ENCODE data around the gene KLHL21. TPM values are rescaled to one million over a fixed set of nuclear protein-coding genes. Genes with fewer than 3 reads are reported as not detected.

The KLHL21 gene
- total RNA-seq, 1 experiment from 2014 or later: 27.5 TPM

- H3K27ac ChIP-seq (ENCODE audit: low read depth, low read length): no peak overlapping the region
- intact Hi-C loops (cut with micrococcal nuclease): no loop called here
- ATAC-seq (no peak), DNase-seq (ENCODE audit: low read depth, low spot score) (no peak)
- no TSS peak for BruUV-seq (replicated peaks)
- no peaks in the 10 kb centered on the region for H3K4me1 ChIP-seq (ENCODE audit: control insufficient read depth in 1 of 2, insufficient read depth in 2 of 2, low read length in 2 of 2)
- H3K27me3 ChIP-seq (ENCODE audit: insufficient read depth, low read length): no peaks in the 10 kb centered on the region
- H3K9me2 ChIP-seq (ENCODE audit: insufficient read depth): no peaks in the 10 kb centered on the region
- no peak for TF ChIP-seq REST (IDR thresholded peaks at IDR 0.05; ENCODE audit: low read depth)
- TF ChIP-seq, protein P1, sequence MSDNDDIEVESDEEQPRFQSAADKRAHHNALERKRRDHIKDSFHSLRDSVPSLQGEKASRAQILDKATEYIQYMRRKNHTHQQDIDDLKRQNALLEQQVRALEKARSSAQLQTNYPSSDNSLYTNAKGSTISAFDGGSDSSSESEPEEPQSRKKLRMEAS (IDR thresholded peaks at IDR 0.05): no peak
- TF ChIP-seq SIN3A (IDR thresholded peaks at IDR 0.05; ENCODE audit: low read depth): no peak
- TF ChIP-seq POLR2AphosphoS5 (IDR thresholded peaks at IDR 0.05; ENCODE audit: low read depth, low read length): no peak
- no peak for TF ChIP-seq EZH2phosphoT487 (IDR thresholded peaks at IDR 0.05; ENCODE audit: borderline replicate concordance)
- no peak for TF ChIP-seq RAD21 (IDR thresholded peaks at IDR 0.05; ENCODE audit: low read depth)
- TF ChIP-seq, protein P2, sequence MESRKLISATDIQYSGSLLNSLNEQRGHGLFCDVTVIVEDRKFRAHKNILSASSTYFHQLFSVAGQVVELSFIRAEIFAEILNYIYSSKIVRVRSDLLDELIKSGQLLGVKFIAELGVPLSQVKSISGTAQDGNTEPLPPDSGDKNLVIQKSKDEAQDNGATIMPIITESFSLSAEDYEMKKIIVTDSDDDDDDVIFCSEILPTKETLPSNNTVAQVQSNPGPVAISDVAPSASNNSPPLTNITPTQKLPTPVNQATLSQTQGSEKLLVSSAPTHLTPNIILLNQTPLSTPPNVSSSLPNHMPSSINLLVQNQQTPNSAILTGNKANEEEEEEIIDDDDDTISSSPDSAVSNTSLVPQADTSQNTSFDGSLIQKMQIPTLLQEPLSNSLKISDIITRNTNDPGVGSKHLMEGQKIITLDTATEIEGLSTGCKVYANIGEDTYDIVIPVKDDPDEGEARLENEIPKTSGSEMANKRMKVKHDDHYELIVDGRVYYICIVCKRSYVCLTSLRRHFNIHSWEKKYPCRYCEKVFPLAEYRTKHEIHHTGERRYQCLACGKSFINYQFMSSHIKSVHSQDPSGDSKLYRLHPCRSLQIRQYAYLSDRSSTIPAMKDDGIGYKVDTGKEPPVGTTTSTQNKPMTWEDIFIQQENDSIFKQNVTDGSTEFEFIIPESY (IDR thresholded peaks at IDR 0.05; ENCODE audit: extremely low read depth, insufficient replicate concordance, low read length): no peak
- no peak for TF ChIP-seq TCF7L2 (IDR thresholded peaks at IDR 0.05; ENCODE audit: borderline replicate concordance, extremely low read depth, insufficient read depth, insufficient read length)
- no peak for TF ChIP-seq CBX3 (IDR thresholded peaks at IDR 0.05; ENCODE audit: low read depth)
- no peak for TF ChIP-seq POLR2A (IDR thresholded peaks at IDR 0.05; ENCODE audit: borderline replicate concordance, extremely low read depth, insufficient read depth, insufficient read length)
- no peak for TF ChIP-seq ZNF274 (IDR thresholded peaks at IDR 0.05; ENCODE audit: low read depth, low read length)
- ChIA-PET CTCF (no interaction called here), RAD21 (ENCODE audit: low non-redundant PET in 1 of 2, low total read pairs in 2 of 2, uncharacterized antibody in 2 of 2, unreplicated experiment in 2 of 2) (no interaction called here), POLR2A (no interaction called here)
- H3K79me2 ChIP-seq (ENCODE audit: insufficient read depth, low read length): no peaks in the 10 kb centered on the region
- H3K9me3 ChIP-seq (ENCODE audit: control insufficient read depth in 1 of 2, insufficient read depth in 1 of 2, low read depth in 1 of 2, low read length in 2 of 2): no peaks in the 10 kb centered on the region
- H3K36me3 ChIP-seq (ENCODE audit: control insufficient read depth in 1 of 2, insufficient read depth in 2 of 2, low read length in 2 of 2): peaks cover 10 to 40% of the 10 kb centered on the region in 2 experiments
- H3K9ac ChIP-seq (ENCODE audit: low read length): no peak overlapping the region
- H4K20me1 ChIP-seq (ENCODE audit: insufficient read depth): no peaks in the 10 kb centered on the region
- no peak overlapping the region for H3K4me2 ChIP-seq (ENCODE audit: low read length)
- H2AFZ ChIP-seq (ENCODE audit: low read depth, low read length, poor library complexity, severe bottlenecking): no peak overlapping the region
- H3K4me3 ChIP-seq (replicated peaks in 1 of 2; ENCODE audit: low read depth in 1 of 2, low read length in 2 of 2): no peak overlapping the region
Observed at GRCh38 chr1:6648556-6648955, 45.9 kb upstream of the KLHL21 start.
